Islet of Langerhans (tissue), 1 donor: ENCODE data around the gene SNTG2.
"Not testable (repeated sequence)": the region's sequence is repeated elsewhere in the genome, so short reads cannot be mapped to it uniquely, and the experiment has no call there.

ENCODE experiments used
- FAIRE-seq: peaks from one replicate; lab custom pipeline; 2011; peaks lifted over from hg19 to GRCh38; lab: Jason Lieb, UNC

SNTG2 gene

GRCh38 chr2:1054399-1054798 is 103.8 kb downstream of the SNTG2 start:
- FAIRE-seq: no peak

- no peak for FAIRE-seq
These were observed 104.5 kb downstream of the SNTG2 start for GRCh38 chr2:1055014-1055595.

- no peak for FAIRE-seq
These were observed 109.7 kb downstream of the SNTG2 start for GRCh38 chr2:1060372-1060771.

- FAIRE-seq: no peak
These were observed 110.3 kb downstream of the SNTG2 start for GRCh38 chr2:1060987-1061386.

- no peak for FAIRE-seq
These were observed 117.6 kb downstream of the SNTG2 start for GRCh38 chr2:1068241-1068640.

GRCh38 chr2:1068822-1069221 is 118.2 kb downstream of the SNTG2 start:
- no peak for FAIRE-seq

- no peak for FAIRE-seq
These were observed 119.2 kb downstream of the SNTG2 start for GRCh38 chr2:1069847-1070246.

GRCh38 chr2:1070601-1071000 is 120.0 kb downstream of the SNTG2 start:
- no peak for FAIRE-seq

GRCh38 chr2:1071650-1072049 is 121.0 kb downstream of the SNTG2 start:
- no peak for FAIRE-seq

- no peak for FAIRE-seq
These were observed 121.6 kb downstream of the SNTG2 start for GRCh38 chr2:1072250-1072649.

GRCh38 chr2:1077911-1078310 is 127.3 kb downstream of the SNTG2 start:
- FAIRE-seq: no peak

GRCh38 chr2:1078326-1078725 is 127.7 kb downstream of the SNTG2 start:
- no peak for FAIRE-seq

- FAIRE-seq: no peak
These were observed 129.5 kb downstream of the SNTG2 start for GRCh38 chr2:1079873-1080799.

GRCh38 chr2:1081451-1082225 is 131.0 kb downstream of the SNTG2 start:
- FAIRE-seq: no peak

- FAIRE-seq: no peak
These were observed 132.0 kb downstream of the SNTG2 start for GRCh38 chr2:1082456-1083205.

GRCh38 chr2:1088192-1088860 is 137.7 kb downstream of the SNTG2 start:
- FAIRE-seq: no peak

GRCh38 chr2:1088940-1089339 is 138.3 kb downstream of the SNTG2 start:
- no peak for FAIRE-seq

GRCh38 chr2:1091895-1092585 is 141.4 kb downstream of the SNTG2 start:
- no peak for FAIRE-seq

GRCh38 chr2:1093668-1094067 is 143.0 kb downstream of the SNTG2 start:
- not testable (repeated sequence) for FAIRE-seq

GRCh38 chr2:1097101-1097500 is 146.5 kb downstream of the SNTG2 start:
- no peak for FAIRE-seq

GRCh38 chr2:1099418-1099817 is 148.8 kb downstream of the SNTG2 start:
- no peak for FAIRE-seq
